SK-N-SH (cell line): ENCODE results near the gene SERPINB10. TPM values are rescaled to one million over a fixed set of nuclear protein-coding genes. Genes with fewer than 3 reads are reported as not detected.

Experiments used
- CTCF ChIA-PET: fragments of 300-600, 350-600 bp; formaldehyde crosslinking; extraction: SDS; loops from one replicate; lab custom pipeline; 2021; lab: Yijun Ruan, JAX
- POLR2A ChIA-PET: fragments of 350-600 bp; sonication (Branson Sonifier 250); formaldehyde crosslinking; extraction: SDS; loops from one replicate; lab custom pipeline; 2020; ENCODE audit warnings: antibody characterized with exemption, inconsistent platforms; lab: Yijun Ruan, JAX
- DNase-seq: peaks from one replicate; pipeline ENCODE4 v3.0.0; 2012
- H2AFZ ChIP-seq: fragments of 200-600 bp; sonication (generic); 2 replicates; pipeline ENCODE4 v1.8.1; 2016; ENCODE audit warnings: antibody characterized with exemption, mild to moderate bottlenecking, low read depth
- H3F3A ChIP-seq: fragments of 200-600 bp; sonication (generic); replicated peaks from 2 replicates; pipeline ENCODE3; 2016; ENCODE audit warnings: antibody characterized with exemption, mild to moderate bottlenecking; ENCODE audit not compliant: insufficient read depth
- H3K27ac ChIP-seq, 2 experiments: fragments of 200-500 bp in 1 of 2; fragments of 200-600 bp in 1 of 2; sonication (Bioruptor generic) in 1 of 2; sonication (generic), shearing (Covaris generic) in 1 of 2; 2 replicates each; pipeline versions ENCODE4 v1.5.1 to v1.6.1; 2014 to 2016; ENCODE audit warnings: low read depth in 2 of 2, inconsistent platforms in 1 of 2, low read length in 1 of 2, mild to moderate bottlenecking in 1 of 2, mixed read lengths in 1 of 2
- H3K27me3 ChIP-seq: fragments of 200-600 bp; sonication (generic), shearing (Covaris generic); 2 replicates; pipeline ENCODE4 v1.6.1; 2016; ENCODE audit warnings: mixed run types; ENCODE audit not compliant: insufficient read depth
- H3K36me3 ChIP-seq, 2 experiments: fragments of 200-500 bp in 1 of 2; fragments of 200-600 bp in 1 of 2; sonication (Bioruptor generic) in 1 of 2; sonication (generic) in 1 of 2; replicated peaks in 1 of 2; 2 replicates each; pipeline versions ENCODE3 to v1.5.1; 2014 to 2016; ENCODE audit warnings: low read length in 1 of 2, mild to moderate bottlenecking in 1 of 2; ENCODE audit not compliant: insufficient read depth in 2 of 2, control insufficient read depth in 1 of 2
- H3K4me1 ChIP-seq, 2 experiments: fragments of 200-500 bp in 1 of 2; fragments of 200-600 bp in 1 of 2; sonication (Bioruptor generic) in 1 of 2; sonication (generic), shearing (Covaris generic) in 1 of 2; 2 replicates each; pipeline versions ENCODE4 v1.5.1 to v1.6.1; 2014 to 2016; ENCODE audit warnings: low read depth in 1 of 2, low read length in 1 of 2, mixed run types in 1 of 2; ENCODE audit not compliant: insufficient read depth in 2 of 2, control insufficient read depth in 1 of 2
- H3K4me2 ChIP-seq: fragments of 200-600 bp; sonication (generic), shearing (Covaris generic); 2 replicates; pipeline ENCODE4 v1.6.1; 2017; ENCODE audit warnings: mixed run types
- H3K4me3 ChIP-seq, 2 experiments: fragments of 200-500 bp in 1 of 2; fragments of 200-600 bp in 1 of 2; sonication (Bioruptor generic) in 1 of 2; sonication (generic), shearing (Covaris generic) in 1 of 2; 2 replicates each; pipeline versions ENCODE4 v1.5.1 to v1.8.1; 2014 to 2016; ENCODE audit warnings: low read depth in 2 of 2, inconsistent platforms in 1 of 2, low read length in 1 of 2, mild to moderate bottlenecking in 1 of 2, mixed read lengths in 1 of 2, moderate library complexity in 1 of 2
- H3K79me2 ChIP-seq: fragments of 200-600 bp; sonication (generic); 2 replicates; pipeline ENCODE4 v1.8.1; 2017; ENCODE audit warnings: mild to moderate bottlenecking; ENCODE audit not compliant: insufficient read depth
- H3K9ac ChIP-seq: fragments of 200-600 bp; sonication (generic); 2 replicates; pipeline ENCODE4 v1.6.1; 2017; ENCODE audit warnings: mixed run types
- H3K9me2 ChIP-seq: fragments of 200-600 bp; sonication (generic); 2 replicates; pipeline ENCODE4 v1.6.1; 2017; ENCODE audit warnings: mixed run types
- H3K9me3 ChIP-seq: fragments of 200-600 bp; sonication (generic); 2 replicates; pipeline ENCODE4 v1.6.1; 2017; ENCODE audit warnings: mixed run types, mild to moderate bottlenecking, moderate library complexity
- H4K20me1 ChIP-seq: fragments of 200-600 bp; sonication (generic); 2 replicates; pipeline ENCODE4 v1.6.1; 2017; ENCODE audit warnings: mild to moderate bottlenecking, mixed run types; ENCODE audit not compliant: insufficient read depth
- CHD2 ChIP-seq: fragments of 150-350 bp; IDR thresholded peaks from 2 replicates; pipeline ENCODE4 v1.6.1; 2018; ENCODE audit warnings: low read length; ENCODE audit not compliant: partially characterized antibody
- FOXJ3 ChIP-seq: sonication (generic); formaldehyde crosslinking; IDR thresholded peaks from 2 replicates; pipeline ENCODE4 v1.5.1; 2020; ENCODE audit warnings: mild to moderate bottlenecking, missing genetic modification reagents
- MEF2A ChIP-seq: IDR thresholded peaks from 2 replicates; pipeline ENCODE4 v1.4.0; 2012; ENCODE audit warnings: low read depth, borderline replicate concordance
- NRF1 ChIP-seq: IDR thresholded peaks from 2 replicates; pipeline ENCODE4 v1.6.1; 2012; ENCODE audit warnings: low read depth, mild to moderate bottlenecking, low read length
- SIN3A ChIP-seq: IDR thresholded peaks from 2 replicates; pipeline ENCODE4 v1.6.1; 2012; ENCODE audit warnings: low read depth, mild to moderate bottlenecking, low read length, moderate library complexity, borderline replicate concordance
- SMC3 ChIP-seq: IDR thresholded peaks from 2 replicates; pipeline ENCODE4 v1.6.1; 2012; ENCODE audit warnings: low read depth, low read length, improper control_type of control experiment
- WGBS: methylation state at CpG from one replicate; pipeline ENCODE4 v1.1.6; 2017; ENCODE audit warnings: low lambda C conversion rate; 5-methylcytosine and 5-hydroxymethylcytosine counted together
- polyA plus RNA-seq, 3 experiments: library from polyadenylated mRNA; depleted of rRNA; stranded (reverse); fragments of >200 nt; gene quantifications; 2 replicates each; pipeline ENCODE4 v1.2.3, GENCODE V29; 2012
- TF ChIP-seq, protein P1 (sequence below): fragments of 200-600 bp; sonication (generic); IDR thresholded peaks from 2 replicates; pipeline ENCODE4 v1.6.1; 2017; ENCODE audit warnings: antibody characterized with exemption, mild to moderate bottlenecking, moderate library complexity

Gene SERPINB10
- polyA plus RNA-seq, 1 of the 3 experiments (the other 2 are of a cell fraction): 0.10 TPM

GRCh38 chr18:63972002-63972376, 64.2 kb downstream of the SERPINB10 start:
- Histone ChIP-seq H3K4me2 (no peak overlapping the region), H3K9me2 (no peaks in the 10 kb centered on the region), H3F3A (peaks cover 4% of the 10 kb centered on the region), H3K36me3 (no peaks in the 10 kb centered on the region), H4K20me1 (no peaks in the 10 kb centered on the region), H3K4me1 (peaks cover 0 to 10% of the 10 kb centered on the region in 2 experiments; a peak in 3 of 4 replicates), H3K27me3 (no peaks in the 10 kb centered on the region), H3K79me2 (peaks cover 20% of the 10 kb centered on the region), H3K27ac (no peak overlapping the region), H3K9ac (no peak overlapping the region), H3K4me3 (no peak overlapping the region)
- DNase-seq: no peak
- ChIA-PET CTCF (no interaction called here), POLR2A (no interaction called here)
- 86% methylated on average over 5 of the region's 5 CpGs for WGBS
- TF ChIP-seq MEF2A (no peak), SMC3 (no peak), CHD2 (no peak), SIN3A (no peak), NRF1 (no peak)
- TF ChIP-seq, protein P1, sequence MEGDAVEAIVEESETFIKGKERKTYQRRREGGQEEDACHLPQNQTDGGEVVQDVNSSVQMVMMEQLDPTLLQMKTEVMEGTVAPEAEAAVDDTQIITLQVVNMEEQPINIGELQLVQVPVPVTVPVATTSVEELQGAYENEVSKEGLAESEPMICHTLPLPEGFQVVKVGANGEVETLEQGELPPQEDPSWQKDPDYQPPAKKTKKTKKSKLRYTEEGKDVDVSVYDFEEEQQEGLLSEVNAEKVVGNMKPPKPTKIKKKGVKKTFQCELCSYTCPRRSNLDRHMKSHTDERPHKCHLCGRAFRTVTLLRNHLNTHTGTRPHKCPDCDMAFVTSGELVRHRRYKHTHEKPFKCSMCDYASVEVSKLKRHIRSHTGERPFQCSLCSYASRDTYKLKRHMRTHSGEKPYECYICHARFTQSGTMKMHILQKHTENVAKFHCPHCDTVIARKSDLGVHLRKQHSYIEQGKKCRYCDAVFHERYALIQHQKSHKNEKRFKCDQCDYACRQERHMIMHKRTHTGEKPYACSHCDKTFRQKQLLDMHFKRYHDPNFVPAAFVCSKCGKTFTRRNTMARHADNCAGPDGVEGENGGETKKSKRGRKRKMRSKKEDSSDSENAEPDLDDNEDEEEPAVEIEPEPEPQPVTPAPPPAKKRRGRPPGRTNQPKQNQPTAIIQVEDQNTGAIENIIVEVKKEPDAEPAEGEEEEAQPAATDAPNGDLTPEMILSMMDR: no peak
- TF ChIP-seq, all 33 proteins: peak for 0
- Histone ChIP-seq H3K9me3 (no peaks in the 10 kb centered on the region), H2AFZ (no peak overlapping the region)

DNA sequence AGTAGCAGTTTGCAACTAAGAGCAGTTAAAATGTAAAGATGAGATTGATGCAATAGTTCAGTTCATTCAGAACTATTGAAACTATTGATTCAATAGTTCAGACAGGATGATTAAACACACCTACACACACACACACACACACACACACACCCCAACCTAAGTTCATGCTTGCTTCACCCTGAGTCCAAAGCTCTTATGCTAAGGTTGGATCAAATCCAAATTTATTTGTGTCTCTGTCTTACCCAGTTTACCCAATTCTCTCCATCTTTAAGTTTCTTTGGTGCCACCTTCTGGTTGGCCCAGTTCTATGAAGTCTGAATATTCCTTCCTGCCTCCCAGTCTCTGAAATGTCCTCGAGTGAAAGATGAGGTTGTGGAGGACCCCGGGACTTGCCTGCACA, 67.2 kb downstream of the SERPINB10 start:
- H3K4me2 ChIP-seq: no peak overlapping the region
- POLR2A ChIA-PET: no interaction called here
- H4K20me1 ChIP-seq: no peaks in the 10 kb centered on the region
- H3K36me3 ChIP-seq: no peaks in the 10 kb centered on the region
- H3K9ac ChIP-seq: no peak overlapping the region
- no peaks in the 10 kb centered on the region for H3K27me3 ChIP-seq
- CTCF ChIA-PET: interaction anchor here (0.8 to 4.2 kb wide), 6 partner anchors 9 to 457 kb away, joined by 3 to 17 read pairs (median 4); no protein-coding TSS in a partner anchor
- DNase-seq: no peak
- peaks cover 20% of the 10 kb centered on the region for H3K79me2 ChIP-seq
- no peak for TF ChIP-seq FOXJ3 (CRISPR knock-in tag)
- TF ChIP-seq, protein P1: peak; percentile 47
- TF ChIP-seq SMC3: peak; percentile 32
- no peak overlapping the region for H3K4me3 ChIP-seq
- H3K9me2 ChIP-seq: no peaks in the 10 kb centered on the region
- H3F3A ChIP-seq: no peaks in the 10 kb centered on the region
- H3K9me3 ChIP-seq: no peaks in the 10 kb centered on the region
- 17% methylated on average over 2 of the region's 2 CpGs for WGBS
- H3K27ac ChIP-seq: no peak overlapping the region
- H2AFZ ChIP-seq: no peak overlapping the region
- peaks cover 0 to 3% of the 10 kb centered on the region in 2 experiments; a peak in 2 of 4 replicates for H3K4me1 ChIP-seq
